HCT116 (cell line): ENCODE measurements around the gene RHNO1. TPM values are rescaled to one million over a fixed set of nuclear protein-coding genes. Genes with fewer than 3 reads are reported as not detected.

Experiments
- ATAC-seq: fragments of 200-7000 bp; cut with Tn5 transposase; 2 replicates; pipeline ENCODE4 v1.9.1; 2020; ENCODE audit warnings: mild to moderate bottlenecking, moderate library complexity
- BruUV-seq: library from RNA; stranded (reverse); fragments of 400-500 nt; replicated peaks from 2 replicates; lab custom pipeline; 2021; lab: Mats Ljungman, UMichigan
- CTCF ChIA-PET: fragments of 300-600 bp; sonication (Branson Sonifier 250); formaldehyde crosslinking; loops from one replicate; lab custom pipeline; 2021; ENCODE audit warnings: antibody characterized with exemption; lab: Charles Lee
- POLR2A ChIA-PET: fragments of 300-600, 350-600 bp; sonication (Branson Sonifier 250); formaldehyde crosslinking; loops from one replicate; lab custom pipeline; 2021; ENCODE audit warnings: antibody characterized with exemption; lab: Charles Lee
- RAD21 ChIA-PET, 2 experiments: fragments of 300-600 bp; sonication (Branson Sonifier 250); formaldehyde crosslinking; loops; one replicate each; lab custom pipeline; 2023; ENCODE audit warnings: low total read pairs in 2 of 2; ENCODE audit not compliant: uncharacterized antibody in 2 of 2, unreplicated experiment in 2 of 2, low non-redundant PET in 1 of 2; lab: Charles Lee
- DNase-seq: peaks from one replicate; pipeline ENCODE4 v3.0.0-alpha.2; 2010; ENCODE audit warnings: low read depth, low spot score
- H2AFZ ChIP-seq: fragments of 200-600 bp; shearing (Covaris generic), sonication (generic); 2 replicates; pipeline ENCODE4 v1.6.1; 2017; ENCODE audit warnings: low read depth, mixed run types, mixed read lengths, antibody characterized with exemption, low read length; ENCODE audit not compliant: poor library complexity, severe bottlenecking
- H3K27ac ChIP-seq: 2 replicates; pipeline ENCODE4 v1.5.1; 2012; ENCODE audit warnings: low read depth, low read length
- H3K27me3 ChIP-seq: fragments of 200-600 bp; sonication (generic); 2 replicates; pipeline ENCODE4 v1.6.1; 2016; ENCODE audit warnings: mixed run types, low read length, mixed read lengths; ENCODE audit not compliant: insufficient read depth
- H3K36me3 ChIP-seq, 2 experiments: fragments of 200-500 bp in 1 of 2; fragments of 200-600 bp in 1 of 2; sonication (Bioruptor generic) in 1 of 2; sonication (generic) in 1 of 2; 2 replicates each; pipeline versions ENCODE4 v1.5.1 to v1.6.1; 2014 to 2016; ENCODE audit warnings: low read length in 2 of 2, inconsistent platforms in 1 of 2, mixed read lengths in 1 of 2, mixed run types in 1 of 2; ENCODE audit not compliant: insufficient read depth in 2 of 2, control insufficient read depth in 1 of 2
- H3K4me1 ChIP-seq, 2 experiments: fragments of 200-600 bp in 1 of 2; sonication (generic) in 1 of 2; 2 replicates each; pipeline versions ENCODE4 v1.5.1 to v1.6.1; 2012 to 2017; ENCODE audit warnings: low read length in 2 of 2, inconsistent platforms in 1 of 2, mild to moderate bottlenecking in 1 of 2, mixed read lengths in 1 of 2, mixed run types in 1 of 2, moderate library complexity in 1 of 2; ENCODE audit not compliant: insufficient read depth in 2 of 2, control insufficient read depth in 1 of 2
- H3K4me2 ChIP-seq: fragments of 200-600 bp; sonication (generic); 2 replicates; pipeline ENCODE4 v1.6.1; 2017; ENCODE audit warnings: mixed run types, low read length, mixed read lengths
- H3K4me3 ChIP-seq, 2 experiments: fragments of 200-600 bp in 1 of 2; sonication (generic) in 1 of 2; replicated peaks in 1 of 2; 2 replicates each; pipeline ENCODE4 v1.5.1; 2011 to 2016; ENCODE audit warnings: low read length in 2 of 2, control low read depth in 1 of 2, low read depth in 1 of 2, mild to moderate bottlenecking in 1 of 2, mixed read lengths in 1 of 2, mixed run types in 1 of 2
- H3K79me2 ChIP-seq: fragments of 200-600 bp; sonication (generic); 2 replicates; pipeline ENCODE4 v1.6.1; 2017; ENCODE audit warnings: mild to moderate bottlenecking, mixed run types, low read length, moderate library complexity, mixed read lengths; ENCODE audit not compliant: insufficient read depth
- H3K9ac ChIP-seq: fragments of 200-600 bp; sonication (generic); 2 replicates; pipeline ENCODE4 v1.6.1; 2016; ENCODE audit warnings: low read length, mixed read lengths
- H3K9me2 ChIP-seq: fragments of 200-600 bp; sonication (generic), shearing (Covaris generic); 2 replicates; pipeline ENCODE4 v1.6.1; 2017; ENCODE audit warnings: mixed run types, mild to moderate bottlenecking, moderate library complexity; ENCODE audit not compliant: insufficient read depth
- H3K9me3 ChIP-seq, 2 experiments: fragments of 200-500 bp in 1 of 2; fragments of 200-600 bp in 1 of 2; sonication (Bioruptor generic) in 1 of 2; sonication (generic) in 1 of 2; 2 replicates each; pipeline ENCODE4 v1.6.1; 2014 to 2017; ENCODE audit warnings: low read length in 2 of 2, mixed read lengths in 2 of 2, inconsistent platforms in 1 of 2, low read depth in 1 of 2, mild to moderate bottlenecking in 1 of 2, mixed run types in 1 of 2, moderate library complexity in 1 of 2; ENCODE audit not compliant: control insufficient read depth in 1 of 2, insufficient read depth in 1 of 2
- H4K20me1 ChIP-seq: fragments of 200-600 bp; sonication (generic), shearing (Covaris generic); 2 replicates; pipeline ENCODE4 v1.6.1; 2017; ENCODE audit warnings: mixed run types, mild to moderate bottlenecking, moderate library complexity; ENCODE audit not compliant: insufficient read depth
- ATF3 ChIP-seq: IDR thresholded peaks from 2 replicates; pipeline ENCODE4 v1.6.1; 2012
- CBX3 ChIP-seq: IDR thresholded peaks from 2 replicates; pipeline ENCODE4 v1.6.1; 2012; ENCODE audit warnings: low read depth
- CEBPB ChIP-seq: IDR thresholded peaks from 2 replicates; pipeline ENCODE4 v1.6.1; 2012; ENCODE audit warnings: low read depth
- CTCF ChIP-seq, 3 experiments: fragments of 200-600 bp in 1 of 3; sonication (generic) in 1 of 3; IDR thresholded peaks in 2 of 3; conservative IDR thresholded peaks in 1 of 3; 2 replicates each; pipeline ENCODE4 v1.5.1; 2012 to 2017; ENCODE audit warnings: low read depth in 2 of 3, low read length in 2 of 3, antibody characterized with exemption in 1 of 3, borderline replicate concordance in 1 of 3, control low read depth in 1 of 3, mild to moderate bottlenecking in 1 of 3, mixed read lengths in 1 of 3, mixed run types in 1 of 3, moderate library complexity in 1 of 3; ENCODE audit not compliant: insufficient read depth in 1 of 3
- EGR1 ChIP-seq: IDR thresholded peaks from 2 replicates; pipeline ENCODE4 v1.6.1; 2012; ENCODE audit warnings: low read depth
- ELF1 ChIP-seq: IDR thresholded peaks from 2 replicates; pipeline ENCODE4 v1.6.1; 2012; ENCODE audit warnings: low read depth, borderline replicate concordance
- EZH2 ChIP-seq: fragments of 200-600 bp; sonication (generic); IDR thresholded peaks from 2 replicates; pipeline ENCODE4 v1.6.1; 2017; ENCODE audit warnings: antibody characterized with exemption, mixed run types
- EZH2phosphoT487 ChIP-seq: fragments of 200-600 bp; IDR thresholded peaks from 2 replicates; pipeline ENCODE4 v1.6.1; 2018; ENCODE audit warnings: antibody characterized with exemption, borderline replicate concordance
- JUND ChIP-seq: IDR thresholded peaks from 2 replicates; pipeline ENCODE4 v1.6.1; 2012
- MAX ChIP-seq: IDR thresholded peaks from 2 replicates; pipeline ENCODE4 v1.6.1; 2012
- POLR2A ChIP-seq: IDR thresholded peaks from 2 replicates; pipeline ENCODE4 v1.7.0; 2011; ENCODE audit warnings: borderline replicate concordance; ENCODE audit not compliant: insufficient read depth, insufficient read length; ENCODE audit errors: extremely low read depth
- RAD21 ChIP-seq: IDR thresholded peaks from 2 replicates; pipeline ENCODE4 v1.6.1; 2012; ENCODE audit warnings: low read depth, mild to moderate bottlenecking
- REST ChIP-seq: IDR thresholded peaks from 2 replicates; pipeline ENCODE4 v1.6.1; 2012; ENCODE audit warnings: low read depth
- SIN3A ChIP-seq: IDR thresholded peaks from 2 replicates; pipeline ENCODE4 v1.6.1; 2012; ENCODE audit warnings: low read depth
- SP1 ChIP-seq: IDR thresholded peaks from 2 replicates; pipeline ENCODE4 v1.6.1; 2012; ENCODE audit warnings: low read depth
- TCF7L2 ChIP-seq: IDR thresholded peaks from 2 replicates; pipeline ENCODE4 v1.7.0; 2011; ENCODE audit warnings: borderline replicate concordance, inconsistent platforms; ENCODE audit not compliant: insufficient read depth, insufficient read length; ENCODE audit errors: extremely low read depth
- YY1 ChIP-seq: IDR thresholded peaks from 2 replicates; pipeline ENCODE4 v1.6.1; 2011; ENCODE audit warnings: low read length, low read depth, moderate library complexity, mild to moderate bottlenecking; ENCODE audit not compliant: insufficient replicate concordance; ENCODE audit errors: extremely low read depth
- ZFX ChIP-seq: fragments of 450-650 bp; IDR thresholded peaks from 2 replicates; pipeline ENCODE4 v1.6.1; 2017
- ZNF274 ChIP-seq: fragments of 200-500 bp; sonication (Bioruptor generic); IDR thresholded peaks from 2 replicates; pipeline ENCODE4 v1.6.1; 2014; ENCODE audit warnings: mild to moderate bottlenecking, low read depth, low read length, inconsistent platforms
- intact Hi-C: fragments of 100-400 bp; cut with micrococcal nuclease; formaldehyde crosslinking; loops from 2 replicates; pipeline ENCODE4 v1.10.0; 2022
- total RNA-seq: library from RNA; stranded (reverse); gene quantifications from one replicate; pipeline ENCODE4 v1.2.1, GENCODE V29; 2021; ENCODE audit not compliant: unreplicated experiment

RHNO1 gene
- total RNA-seq, 1 experiment from 2014 or later = 29.7 TPM

DNA sequence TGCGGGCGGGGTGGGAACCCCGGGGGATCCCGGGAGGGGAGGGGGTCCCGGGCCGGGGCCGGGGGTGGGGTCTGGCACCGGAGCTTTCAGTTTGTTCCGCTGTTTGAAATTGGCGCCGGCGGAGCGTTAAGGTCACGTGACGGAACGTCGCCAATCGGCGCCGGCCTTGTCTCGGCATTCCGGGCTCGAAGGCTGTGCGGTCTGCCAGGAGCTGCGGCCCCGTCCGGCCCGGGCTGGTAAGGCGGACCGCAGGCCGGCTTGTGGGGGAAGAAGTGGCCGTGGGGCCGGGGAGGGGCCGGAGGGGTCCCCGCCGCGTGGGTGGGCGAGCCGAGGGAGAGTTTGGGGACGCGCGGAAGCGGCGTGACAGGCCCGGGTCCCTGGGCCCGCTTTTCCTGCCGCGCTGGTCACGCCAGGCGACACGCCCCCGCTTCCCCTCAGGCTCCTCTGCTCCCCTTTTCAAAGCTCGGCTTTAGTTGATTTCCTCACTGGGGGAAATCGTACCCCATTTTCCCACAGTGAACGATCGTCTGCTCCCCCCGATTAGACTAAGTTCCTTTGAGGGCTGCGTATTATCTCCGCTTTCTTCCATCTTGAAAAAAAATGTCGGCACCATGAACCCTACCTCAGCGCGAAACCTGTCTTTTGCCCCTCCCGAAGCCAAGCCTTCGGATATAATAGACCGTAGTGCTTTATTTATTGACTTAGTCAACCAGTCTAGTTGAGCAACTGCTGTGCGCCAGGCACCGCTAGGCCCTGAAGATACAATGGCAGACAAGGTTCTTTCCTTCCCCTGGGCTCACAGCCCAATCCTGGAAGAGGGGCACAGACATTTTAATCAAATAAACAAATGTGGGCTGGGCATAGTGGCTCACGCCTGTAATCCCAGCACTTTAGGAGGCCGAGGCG lies at the start of gene RHNO1, which contains the start of gene FOXM1 (continued):
- TF ChIP-seq MAX = peak; percentile 67
- peak; percentile 88 for TF ChIP-seq EGR1
- TF ChIP-seq RAD21 = no peak
- TF ChIP-seq EZH2 = no peak
- TF ChIP-seq TCF7L2 = no peak
- no peak for TF ChIP-seq CEBPB
- no peak for TF ChIP-seq ATF3
- peak; percentile 63 for TF ChIP-seq YY1

GRCh38 chr12:2829275-2829674 lies 47.7 kb upstream of the RHNO1 start:
- BruUV-seq = no TSS peak
- no peak for TF ChIP-seq CBX3
- no peak for TF ChIP-seq JUND
- TF ChIP-seq POLR2A = no peak
- no peak for TF ChIP-seq TCF7L2
- TF ChIP-seq EZH2 = no peak
- TF ChIP-seq CTCF (IDR thresholded peaks at IDR 0.05 in 2 of 3, conservative IDR thresholded peaks at IDR 0.05 in 1 of 3; ENCODE audit: borderline replicate concordance in 1 of 3, insufficient read depth in 1 of 3, low read depth in 2 of 3, low read length in 2 of 3) = no peak
- no peak for TF ChIP-seq ATF3
- TF ChIP-seq SP1 = no peak
- TF ChIP-seq ZFX = no peak
- no peak for TF ChIP-seq EZH2phosphoT487
- no peak for TF ChIP-seq REST
- no peak for TF ChIP-seq ELF1
- TF ChIP-seq MAX = no peak
- no peak for TF ChIP-seq SIN3A
- no peak for TF ChIP-seq ZNF274

More at GRCh38 chr12:2829275-2829674, 47.7 kb upstream of the RHNO1 start:
- no peak overlapping the region for H3K4me2 ChIP-seq
- H4K20me1 ChIP-seq = no peaks in the 10 kb centered on the region
- no peak overlapping the region for H3K4me3 ChIP-seq
- H3K9me2 ChIP-seq = no peaks in the 10 kb centered on the region
- H3K9ac ChIP-seq = no peak overlapping the region
- DNase-seq = no peak
- ChIA-PET RAD21 (no interaction called here), CTCF (no interaction called here), POLR2A (no interaction called here)
- ATAC-seq = no peak
- H3K27me3 ChIP-seq = no peaks in the 10 kb centered on the region
- H2AFZ ChIP-seq = no peak overlapping the region
- H3K9me3 ChIP-seq = no peaks in the 10 kb centered on the region
- no peak overlapping the region for H3K27ac ChIP-seq
- H3K36me3 ChIP-seq = peaks cover 10 to 15% of the 10 kb centered on the region in 2 experiments
- H3K79me2 ChIP-seq = no peaks in the 10 kb centered on the region
- no peaks in the 10 kb centered on the region for H3K4me1 ChIP-seq
- intact Hi-C loops = no loop called here
